CD4-positive, alpha-beta T cell treated with Interleukin-1 beta for 1 hour (primary cell): ENCODE results near the gene KLHL10.
A peak's percentile ranks its signal among the peaks of the same experiment; 100 is the strongest.
"Not testable (repeated sequence)": the region's sequence is repeated elsewhere in the genome, so short reads cannot be mapped to it uniquely, and the experiment has no call there.

ENCODE experiments used
- DNase-seq, 2 donors: peaks; one replicate each; pipeline ENCODE4 v3.0.0-alpha.2; 2020 to 2022

The KLHL10 gene

DNA sequence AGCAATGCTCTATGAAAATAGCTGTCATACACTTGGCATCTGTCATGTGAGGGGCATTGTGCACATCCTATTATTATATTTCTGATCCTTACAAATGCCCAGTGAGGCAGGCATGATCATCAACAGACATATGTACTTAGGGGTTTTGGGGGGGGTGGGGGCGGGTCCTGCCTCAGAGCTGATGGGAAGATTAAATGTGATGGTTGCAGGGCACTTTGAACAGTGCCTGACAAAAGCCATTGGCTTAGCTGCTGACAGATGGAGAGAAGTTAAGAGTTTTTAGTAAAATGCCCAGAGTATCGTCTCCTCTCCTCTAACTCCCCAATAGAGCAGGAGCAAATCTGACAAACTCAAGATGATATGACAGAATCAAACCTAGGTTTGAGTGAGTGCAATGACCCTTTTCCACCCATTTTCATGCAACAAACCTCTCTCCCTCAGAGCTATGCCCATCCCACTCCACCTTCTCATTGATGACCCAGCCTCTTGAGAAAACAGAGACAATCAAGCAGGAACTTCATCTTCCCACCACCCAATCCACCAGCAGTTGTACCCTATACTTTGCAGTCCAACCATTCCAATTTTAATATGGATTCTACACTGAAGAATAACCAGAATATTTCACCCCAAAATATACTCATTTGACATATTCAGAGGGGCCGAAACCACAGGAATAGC is 22.8 kb downstream of the KLHL10 start:
- no peak for DNase-seq

DNA sequence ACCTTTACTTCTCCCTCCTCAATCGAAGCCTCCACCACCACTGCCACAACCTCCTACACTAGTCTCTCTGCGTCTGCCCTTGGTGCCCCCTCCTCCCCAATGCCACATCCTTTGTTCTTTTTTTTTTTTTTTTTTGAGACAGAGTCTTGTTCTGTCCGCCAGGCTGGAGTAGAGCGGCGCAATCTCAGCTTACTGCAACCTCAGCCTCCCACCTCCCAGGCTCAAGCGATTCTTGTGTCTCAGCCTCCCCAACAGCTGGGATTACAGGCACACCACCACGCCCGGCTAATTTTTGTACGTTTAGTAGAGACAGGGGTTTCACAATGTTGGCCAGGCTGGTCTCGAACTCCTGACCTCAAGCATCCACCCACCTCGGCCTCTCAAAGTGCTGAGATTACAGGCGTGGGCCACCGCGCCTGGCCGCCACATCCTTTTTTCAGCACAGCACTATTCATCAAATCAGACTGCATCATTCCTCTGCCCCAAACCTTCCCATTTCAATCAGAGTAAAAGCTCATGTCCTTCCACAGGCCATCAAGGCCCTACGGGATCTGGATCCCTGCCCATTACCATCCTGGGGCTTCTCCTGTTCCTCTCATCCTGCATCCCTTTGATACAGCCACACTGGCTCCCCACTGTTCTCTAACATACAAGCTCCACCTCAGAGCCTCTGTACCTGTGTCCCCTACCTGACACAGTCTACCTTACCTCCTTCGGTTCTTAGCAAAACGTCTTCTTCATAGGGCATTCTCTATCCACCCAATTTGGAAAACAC is 25.6 kb downstream of the KLHL10 start:
- DNase-seq, result peak; percentile 5 to 10

DNA sequence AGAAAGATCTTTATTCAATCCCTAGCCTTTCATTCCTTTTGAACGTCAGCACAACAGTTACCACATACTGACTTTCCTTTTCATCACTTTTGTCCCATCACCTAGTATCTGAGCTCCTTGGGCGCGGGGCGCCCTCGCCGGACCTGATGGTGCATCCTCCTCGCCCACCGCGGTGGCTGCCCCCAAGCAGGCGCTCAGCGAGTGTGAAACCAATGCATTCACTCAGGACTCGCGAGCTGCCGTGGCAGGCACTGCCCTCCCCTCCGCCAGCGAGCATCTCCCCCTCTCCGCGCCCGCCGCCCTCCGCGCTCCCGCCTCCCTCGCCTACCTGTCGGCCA is 26.8 kb downstream of the KLHL10 start:
- DNase-seq, result peak in 1 of 2 donors; percentile 61

DNA sequence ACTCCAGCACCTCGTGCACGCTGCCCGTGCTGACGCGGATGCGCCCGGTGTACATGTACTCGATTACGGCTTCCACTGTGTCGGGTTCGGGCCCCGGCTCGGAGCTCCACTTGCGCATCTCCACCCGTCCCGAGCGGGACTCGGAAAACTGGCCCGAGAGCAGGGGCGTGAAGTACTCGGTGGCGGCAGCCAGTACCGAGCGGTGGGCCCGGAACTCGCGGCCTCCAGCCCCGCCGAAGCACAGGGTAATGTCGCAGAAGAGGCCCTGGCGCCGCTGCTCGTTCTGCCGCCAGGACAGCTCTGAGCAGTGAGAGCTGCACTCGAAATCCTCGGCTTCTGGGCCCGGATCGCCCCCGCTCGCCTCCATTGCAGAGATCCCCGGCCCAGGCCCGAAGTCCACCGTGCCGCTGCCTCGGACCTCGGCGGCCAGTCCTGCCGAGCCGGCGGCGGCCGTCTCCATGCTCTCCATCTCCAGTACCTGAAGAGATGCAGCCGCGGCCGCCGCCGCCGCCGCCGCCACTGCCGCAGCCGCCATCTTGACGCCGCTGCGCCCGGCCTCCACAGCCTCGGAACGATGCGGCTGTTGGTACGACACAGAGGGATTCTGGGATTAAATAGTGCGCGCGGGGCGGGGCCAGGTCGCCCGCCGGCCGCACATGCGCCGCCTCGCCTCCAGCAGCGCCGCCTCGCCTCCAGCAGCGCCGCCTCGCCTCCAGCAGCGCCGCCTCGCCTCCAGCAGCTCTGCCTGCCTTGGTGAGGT is 27.4 kb downstream of the KLHL10 start, which contains the start of gene KLHL11:
TSS of gene KLHL11 (minus strand) at position 588 of the 760 bp plus-strand sequence. CDS start at position 535, 53 bp downstream.
- peak; percentile 86 to 87 for DNase-seq

DNA sequence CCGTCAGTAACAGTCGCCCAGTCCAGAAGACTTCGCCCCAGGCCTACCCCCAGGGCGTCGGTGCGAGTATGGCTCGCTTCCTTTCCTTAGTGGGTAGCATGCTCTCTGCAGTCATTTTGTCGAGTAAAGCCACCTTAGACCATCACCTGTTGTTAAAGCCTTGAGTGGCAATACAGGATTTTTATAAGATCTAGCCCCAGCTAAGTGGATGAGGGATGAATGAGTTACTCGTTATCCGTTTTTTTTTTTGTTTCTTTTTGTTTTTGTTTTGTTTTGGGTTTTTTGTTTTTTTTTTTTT is 27.9 kb downstream of the KLHL10 start:
- DNase-seq, result no peak

DNA sequence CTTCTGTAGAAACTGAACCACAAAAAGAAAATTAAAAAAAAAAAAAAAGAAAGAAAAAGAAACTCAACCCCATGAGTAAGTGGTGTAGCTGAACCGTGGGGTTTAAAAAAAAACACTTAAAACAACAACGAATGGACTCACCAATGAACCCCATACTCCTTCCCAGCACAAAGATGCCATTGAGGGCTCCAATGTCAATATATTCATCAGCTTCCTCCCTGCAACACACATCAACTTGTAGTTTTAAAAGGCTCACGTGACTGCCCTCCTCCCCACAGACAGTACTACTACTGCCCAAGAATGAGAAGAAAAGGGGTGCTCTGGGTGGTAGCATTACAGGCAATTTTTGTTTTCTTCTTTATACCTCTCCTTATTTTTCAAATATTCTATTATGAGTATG is 30.9 kb downstream of the KLHL10 start:
- no peak for DNase-seq

DNA sequence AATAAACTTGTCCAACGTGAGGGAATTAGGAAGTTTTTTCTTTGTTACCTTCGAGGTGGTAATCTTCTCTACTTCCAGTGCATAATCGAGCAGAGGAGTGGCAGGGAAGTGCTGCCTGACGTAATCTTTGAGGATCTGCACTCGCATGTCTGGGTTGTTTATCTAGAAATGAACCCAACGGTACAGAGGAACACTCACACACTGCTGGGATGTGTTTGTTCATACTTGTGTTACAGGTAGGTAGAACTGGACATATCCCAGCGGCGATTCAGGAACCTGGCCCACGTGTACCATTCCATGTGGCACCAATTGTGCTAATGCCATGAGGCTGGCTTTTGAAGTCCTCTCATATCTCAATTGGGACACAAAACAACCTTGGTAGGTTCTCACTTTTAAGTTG is 31.8 kb downstream of the KLHL10 start:
- no peak for DNase-seq

DNA sequence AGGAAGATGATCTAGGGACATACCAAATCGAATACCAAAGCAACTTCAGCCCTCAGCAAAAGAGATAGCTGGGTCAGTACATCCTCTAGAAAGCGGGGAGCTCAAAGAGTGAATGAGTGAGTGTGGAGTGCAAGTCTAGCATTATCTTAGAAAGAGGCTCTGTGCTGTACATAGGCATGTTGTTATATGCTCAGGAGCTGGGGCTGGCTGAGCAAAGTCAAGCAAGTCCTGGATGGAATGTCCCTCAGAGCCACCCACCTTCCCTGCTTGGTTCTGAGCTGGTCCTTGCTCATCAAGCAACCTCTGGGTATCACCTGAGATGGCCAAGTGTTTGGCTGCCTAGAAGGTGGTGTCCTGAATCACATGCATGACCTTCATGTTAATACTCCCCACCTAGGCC is 32.5 kb downstream of the KLHL10 start:
- no peak for DNase-seq

DNA sequence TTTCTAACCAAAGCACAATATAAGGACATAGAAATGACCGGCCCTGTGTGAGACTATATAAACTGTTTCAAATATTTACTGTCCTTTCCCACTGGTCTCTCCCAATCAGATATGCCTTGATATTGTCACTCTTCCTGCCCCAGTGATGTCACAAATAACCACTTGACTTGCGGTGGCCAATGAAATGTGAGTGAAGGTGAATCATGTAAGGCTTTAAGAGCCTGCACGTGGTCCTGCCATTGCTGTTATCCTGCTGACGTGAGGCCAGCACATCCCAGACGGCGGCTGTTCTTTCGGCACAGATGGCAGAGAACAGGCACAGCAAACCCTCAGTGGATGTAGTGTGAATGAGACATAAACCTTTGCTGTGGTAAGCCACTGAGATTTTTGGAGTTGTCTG is 33.0 kb downstream of the KLHL10 start:
- no peak for DNase-seq

DNA sequence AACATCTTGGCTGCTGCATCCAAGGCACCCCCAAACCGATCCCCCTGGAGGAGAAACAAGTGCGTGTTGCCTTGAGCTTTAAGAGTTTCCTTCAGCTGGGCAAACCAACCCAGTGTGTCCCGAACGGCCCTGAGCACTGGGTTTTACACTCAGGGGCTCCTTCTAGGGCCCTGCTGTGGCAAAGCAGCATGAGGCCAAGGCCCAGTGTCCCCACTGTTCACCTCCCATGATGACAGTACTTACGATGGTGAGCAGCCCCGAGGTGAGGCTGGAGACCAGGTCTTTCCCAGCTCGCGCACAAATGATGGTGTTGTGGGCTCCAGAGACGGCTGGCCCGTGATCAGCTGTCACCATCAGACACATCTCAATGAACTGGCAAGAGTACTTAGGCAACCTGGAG is 34.2 kb downstream of the KLHL10 start:
- DNase-seq, result no peak

DNA sequence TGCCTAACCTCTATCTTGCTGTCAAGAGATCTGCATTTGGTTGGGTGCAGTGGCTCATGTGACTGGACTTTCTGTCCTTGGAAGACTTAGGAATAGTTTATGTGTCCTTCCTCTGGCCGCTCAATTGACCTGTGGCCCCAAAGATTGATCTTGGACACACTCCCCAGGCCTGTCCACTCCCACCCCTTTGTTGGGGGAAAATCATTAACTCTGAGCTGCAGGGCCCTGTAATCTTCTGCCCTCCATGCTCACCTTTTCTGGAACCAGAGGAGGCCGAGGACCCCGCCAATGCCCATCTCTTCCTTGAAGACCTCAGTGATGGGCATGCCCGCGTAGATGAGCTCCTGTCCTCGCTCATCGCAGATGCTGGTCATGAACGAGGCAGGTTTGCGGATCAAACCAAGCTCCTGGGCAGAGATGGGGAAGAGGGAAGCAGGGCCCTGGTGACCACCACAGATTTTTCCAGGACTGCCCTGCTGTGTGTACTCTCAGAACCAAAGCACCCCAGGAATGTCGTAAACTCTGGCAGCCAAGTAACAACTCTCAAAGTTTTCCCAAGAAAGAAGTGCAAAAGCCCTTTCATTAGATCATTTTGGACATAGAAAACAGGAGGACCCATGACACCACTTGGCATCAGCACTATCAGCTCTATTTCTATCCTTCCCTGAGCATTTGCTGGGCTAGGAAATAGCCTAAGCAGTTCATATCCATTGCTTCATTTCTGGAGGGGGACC is 36.1 kb downstream of the KLHL10 start:
- no peak for DNase-seq

DNA sequence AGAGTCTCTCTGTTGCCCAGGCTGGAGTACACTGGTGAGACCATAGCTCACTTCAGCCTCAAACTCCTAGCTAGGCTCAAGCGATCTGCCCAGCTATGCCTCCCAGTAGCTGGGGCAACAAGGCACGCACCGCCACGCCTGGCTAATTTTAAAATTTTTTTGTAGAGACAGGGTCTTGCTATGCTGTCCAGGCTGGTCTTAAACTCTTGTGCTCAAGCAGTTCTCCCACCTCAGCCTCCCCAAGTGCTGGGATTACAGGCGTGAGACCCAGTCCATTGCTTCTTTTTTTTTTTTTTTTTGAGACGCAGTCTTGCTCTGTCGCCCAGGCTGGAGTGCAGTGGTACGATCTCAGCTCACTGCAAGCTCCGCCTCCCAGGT is 36.7 kb downstream of the KLHL10 start:
- DNase-seq, result not testable (repeated sequence)

DNA sequence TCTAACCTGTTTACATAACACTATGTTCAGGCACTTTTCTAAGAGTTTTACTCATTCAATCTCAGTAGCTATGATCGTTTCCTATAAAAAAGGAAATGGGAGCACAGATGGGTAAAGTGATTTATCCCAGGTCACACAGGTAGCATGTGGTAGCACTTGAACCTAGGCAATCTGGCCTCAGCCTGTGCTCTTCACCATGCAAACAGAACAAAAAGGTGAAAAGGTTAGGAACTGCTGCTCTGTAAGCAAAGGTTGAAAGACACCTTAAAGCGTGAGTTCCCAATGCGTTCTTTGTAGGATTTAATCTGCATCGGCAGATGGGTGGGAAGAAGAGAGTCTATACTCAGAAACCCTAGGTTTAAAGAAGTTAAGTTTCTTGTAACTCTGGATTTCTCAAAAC is 42.5 kb downstream of the KLHL10 start:
- DNase-seq, result no peak

DNA sequence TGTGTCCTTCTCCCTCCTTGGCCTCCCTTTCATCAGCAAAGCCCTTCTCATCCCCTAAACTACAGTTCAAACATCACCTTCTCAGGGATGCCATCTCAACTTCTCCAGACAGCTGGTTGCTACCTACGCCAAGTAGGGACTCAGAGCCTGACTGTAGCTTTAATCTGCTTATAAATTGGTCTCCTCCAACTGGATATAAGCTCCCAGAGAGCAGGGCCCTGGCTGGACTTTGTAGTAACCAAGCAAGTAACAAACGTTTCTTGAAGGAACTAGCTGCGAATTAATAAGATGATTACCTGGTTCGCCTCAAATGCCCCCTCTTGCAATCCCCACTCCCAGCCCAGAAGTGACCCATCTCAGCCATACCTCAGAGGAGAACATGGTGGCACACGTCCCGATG is 45.1 kb downstream of the KLHL10 start:
- no peak for DNase-seq

DNA sequence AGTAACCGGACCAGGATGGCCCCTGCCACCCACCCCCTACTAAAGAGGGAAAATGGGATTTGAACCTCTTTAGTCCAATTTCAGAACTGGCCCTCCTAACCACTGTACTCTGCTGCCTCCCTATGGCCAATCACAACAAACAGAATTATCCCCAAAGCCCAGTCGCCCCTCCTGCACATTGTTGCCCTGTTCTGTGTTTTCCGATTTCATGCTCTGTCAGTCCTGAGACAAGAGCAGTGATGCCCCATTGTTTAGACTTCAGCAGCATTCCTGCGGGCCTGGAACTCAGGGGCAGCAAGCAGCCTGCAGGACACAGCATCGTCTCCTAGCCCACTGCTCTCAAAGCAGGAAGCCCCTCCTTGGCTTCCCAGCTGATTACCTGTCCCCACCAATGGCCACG is 48.1 kb downstream of the KLHL10 start:
- DNase-seq, result no peak

DNA sequence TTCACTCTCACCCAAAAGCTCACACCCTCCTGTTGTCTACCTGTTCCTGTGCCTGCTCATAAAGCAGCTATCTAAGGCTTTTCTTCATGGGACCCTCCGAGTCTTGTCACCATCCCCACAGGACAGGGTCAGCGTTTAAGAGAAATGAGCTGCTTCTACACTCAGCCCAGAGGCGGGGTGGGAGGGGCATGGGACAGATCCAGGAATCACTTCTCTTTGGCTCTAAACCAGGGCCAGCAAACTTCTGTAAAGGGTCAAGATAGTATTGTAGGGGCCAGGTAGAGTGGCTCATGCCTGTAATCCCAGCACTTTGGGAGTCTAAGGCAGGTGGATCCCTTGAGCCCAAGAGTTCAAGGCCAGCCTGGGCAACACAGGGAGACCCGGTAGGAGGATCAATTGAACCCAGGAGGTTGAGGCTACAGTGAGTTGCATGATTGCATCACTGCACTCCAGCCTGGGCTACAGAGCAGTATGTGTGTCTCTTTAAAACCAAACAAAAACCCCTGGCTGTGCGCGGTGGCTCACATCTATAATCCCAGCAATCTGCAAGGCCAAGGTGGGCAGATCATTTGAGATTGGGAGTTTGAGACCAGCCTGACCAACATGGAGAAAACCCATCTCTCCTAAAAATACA is 50.8 kb downstream of the KLHL10 start:
- no peak for DNase-seq

DNA sequence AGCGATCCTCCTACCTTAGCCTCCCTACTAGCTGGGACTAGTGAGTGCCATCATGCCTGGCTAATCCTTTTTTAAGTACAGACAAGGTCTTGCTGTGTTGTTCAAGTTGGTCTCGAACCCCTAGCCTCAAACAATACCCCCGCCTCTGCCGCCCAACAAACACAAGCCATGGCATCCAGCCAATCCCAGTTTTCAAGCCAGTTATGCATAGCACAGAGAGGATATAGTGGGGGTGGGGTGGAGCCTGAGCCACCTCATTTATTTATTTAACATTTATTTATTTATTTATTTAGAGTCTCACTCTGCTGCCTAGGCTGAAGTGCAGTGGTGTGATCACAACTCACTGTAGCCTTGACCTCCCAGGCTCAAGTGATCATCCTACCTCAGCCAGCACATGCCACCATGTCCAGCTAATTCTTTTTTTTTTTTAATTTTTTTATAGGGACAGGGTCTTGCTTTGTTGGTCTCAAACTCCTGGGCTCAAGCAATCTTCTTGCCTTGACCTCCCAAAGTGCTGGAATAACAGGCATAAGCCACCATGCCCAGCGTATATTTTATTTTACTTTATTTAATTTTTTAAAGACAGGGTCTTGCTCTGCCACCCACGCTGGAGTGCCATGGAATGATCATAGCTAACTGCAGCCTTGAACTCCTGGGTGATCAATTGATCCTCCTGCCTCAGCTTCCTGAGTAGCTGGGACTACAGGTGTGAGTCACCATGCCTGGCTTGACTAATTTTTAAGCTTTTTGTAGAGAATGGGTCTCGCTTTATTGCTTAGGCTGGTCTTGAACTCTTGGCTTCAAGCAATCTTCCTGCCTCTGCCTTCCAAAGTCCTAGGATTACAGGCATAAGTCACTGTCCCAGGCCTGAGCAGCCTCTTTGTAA is 53.8 kb downstream of the KLHL10 start:
- DNase-seq, result no peak

DNA sequence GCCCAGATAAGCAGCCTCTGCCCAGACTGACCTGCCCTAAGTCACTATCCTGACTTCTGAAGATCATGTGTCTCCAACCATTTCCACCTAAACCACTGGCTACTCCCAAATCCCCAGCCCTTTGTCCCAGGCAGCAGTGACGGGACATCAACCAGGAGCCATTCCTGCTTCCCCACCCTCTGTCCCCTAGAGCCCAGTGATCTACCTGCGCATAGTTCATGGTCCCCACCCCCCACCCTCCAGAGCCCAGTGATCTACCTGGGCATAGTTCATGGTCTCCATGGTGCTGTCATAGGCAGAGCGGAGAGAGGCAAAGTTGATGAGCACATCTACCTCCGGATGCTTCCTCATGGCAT is 54.4 kb downstream of the KLHL10 start:
- no peak for DNase-seq

DNA sequence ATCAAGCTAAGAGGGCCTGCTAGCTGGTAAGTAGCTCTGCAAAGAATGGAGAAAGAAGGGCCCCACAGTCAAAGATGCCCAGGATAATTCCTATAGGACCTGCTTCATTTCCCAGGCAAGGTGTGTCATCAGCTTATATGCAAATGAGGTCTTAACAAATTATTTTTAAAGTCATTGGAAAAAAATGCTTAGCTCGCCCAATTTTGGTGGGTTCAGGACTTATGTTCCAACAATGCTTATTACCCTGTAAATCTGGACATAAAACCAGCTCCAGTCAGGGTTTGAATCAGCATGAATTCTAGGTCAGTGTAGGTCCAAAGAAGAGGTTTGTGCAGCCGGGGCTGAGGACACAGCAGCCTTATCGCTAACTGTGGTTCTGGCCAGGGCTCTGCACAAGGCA is 55.8 kb downstream of the KLHL10 start:
- no peak for DNase-seq

DNA sequence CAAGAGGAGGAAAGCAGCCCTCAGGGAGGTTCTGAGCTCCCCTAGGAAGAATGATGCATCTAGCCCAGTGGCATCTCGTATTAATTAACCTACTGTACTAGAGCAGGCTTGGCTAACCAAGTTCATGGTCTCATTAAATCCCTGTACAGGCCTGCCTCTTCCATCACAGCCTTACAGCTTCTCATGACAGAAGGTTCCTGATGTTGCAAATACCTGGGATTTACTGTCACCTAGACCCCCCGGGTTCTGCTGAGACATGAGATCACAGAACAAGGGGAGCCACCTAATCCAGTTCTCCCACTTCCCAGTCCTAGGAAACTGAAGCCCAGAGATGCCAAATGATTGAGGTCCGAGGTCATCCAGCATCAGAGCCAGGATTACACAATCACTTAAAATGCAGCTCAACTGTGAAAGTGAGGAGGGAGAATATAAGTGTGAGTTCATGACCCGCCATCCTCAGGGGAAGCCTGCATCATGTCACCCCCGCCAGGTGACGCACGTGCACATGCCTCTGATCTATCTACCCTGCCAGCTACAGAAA is 57.2 kb downstream of the KLHL10 start:
- DNase-seq, result no peak

DNA sequence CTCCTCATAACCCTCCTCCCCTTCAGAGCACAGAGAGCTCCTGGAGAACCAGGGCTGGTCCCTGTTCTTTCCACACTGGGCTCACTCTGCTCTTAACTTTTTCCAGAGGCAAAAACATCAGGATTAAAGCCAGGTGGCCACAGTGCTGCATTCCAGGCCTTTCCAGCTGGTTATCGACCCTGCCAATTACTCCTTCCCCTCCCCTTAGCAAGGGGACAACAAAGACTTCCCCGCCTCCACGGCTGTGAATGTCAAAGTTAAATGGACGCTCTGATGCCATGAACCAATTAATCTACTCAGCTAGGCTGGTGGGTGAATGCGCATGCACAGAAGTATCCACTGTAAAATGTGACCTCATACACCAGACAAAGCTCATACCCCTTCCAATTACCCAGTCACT is 58.0 kb downstream of the KLHL10 start:
- no peak for DNase-seq

DNA sequence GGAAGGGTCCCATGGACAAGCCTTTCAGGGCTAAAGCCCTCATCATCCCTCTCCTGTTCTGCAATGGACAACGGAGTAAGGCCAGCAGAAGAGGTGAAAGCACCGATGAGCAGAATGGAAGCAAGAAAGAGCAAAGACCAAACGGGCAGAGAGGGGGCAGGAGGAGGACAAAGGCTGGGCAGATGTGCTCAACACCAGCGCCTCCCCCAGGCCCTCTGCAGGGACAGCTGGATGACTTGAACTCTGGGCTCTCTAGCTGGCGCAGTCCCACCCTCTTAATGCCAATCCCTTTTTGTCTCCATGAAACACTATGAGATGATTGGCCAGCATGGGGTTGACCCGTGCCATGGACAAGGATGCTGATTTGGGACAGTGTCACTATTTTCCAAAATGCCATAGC is 59.1 kb downstream of the KLHL10 start:
- no peak for DNase-seq
